DOHH2 (cell line): ENCODE results near the gene MACROD2.

ENCODE experiments used
- H3F3A ChIP-seq: fragments of 200-600 bp; sonication (generic), shearing (Covaris generic); 2 replicates; pipeline ENCODE4 v1.6.0; 2016; ENCODE audit warnings: antibody characterized with exemption, mild to moderate bottlenecking; ENCODE audit not compliant: control insufficient read depth, insufficient read depth
- H3K27ac ChIP-seq: fragments of 200-600 bp; sonication (generic); 2 replicates; pipeline ENCODE4 v1.5.1; 2014; ENCODE audit warnings: low read depth, mild to moderate bottlenecking, low read length, moderate library complexity
- H3K27me3 ChIP-seq: fragments of 200-600 bp; sonication (generic); 2 replicates; pipeline ENCODE4 v1.6.1; 2014; ENCODE audit warnings: mild to moderate bottlenecking, low read length, mixed read lengths; ENCODE audit not compliant: control insufficient read depth
- H3K36me3 ChIP-seq: fragments of 200-600 bp; sonication (generic); 2 replicates; pipeline ENCODE4 v1.6.1; 2014; ENCODE audit warnings: mild to moderate bottlenecking, low read length, moderate library complexity, mixed read lengths; ENCODE audit not compliant: control insufficient read depth
- H3K4me1 ChIP-seq: fragments of 200-600 bp; sonication (generic); 2 replicates; pipeline ENCODE4 v1.6.1; 2014; ENCODE audit warnings: mild to moderate bottlenecking, low read length, mixed read lengths; ENCODE audit not compliant: control insufficient read depth
- H3K4me2 ChIP-seq: fragments of 200-600 bp; sonication (generic); 2 replicates; pipeline ENCODE4 v1.6.0; 2014; ENCODE audit warnings: mild to moderate bottlenecking, low read length, moderate library complexity
- H3K4me3 ChIP-seq: fragments of 200-600 bp; sonication (generic); 2 replicates; pipeline ENCODE4 v1.5.1; 2014; ENCODE audit warnings: mild to moderate bottlenecking, low read length, mixed read lengths
- H3K79me2 ChIP-seq: fragments of 200-600 bp; sonication (generic); 2 replicates; pipeline ENCODE4 v1.6.1; 2014; ENCODE audit warnings: mild to moderate bottlenecking, low read length, mixed read lengths; ENCODE audit not compliant: control insufficient read depth
- H3K9me2 ChIP-seq: fragments of 200-600 bp; sonication (generic); replicated peaks from 2 replicates; pipeline ENCODE4 v1.6.1; 2014; ENCODE audit warnings: mild to moderate bottlenecking, low read length, mixed read lengths; ENCODE audit not compliant: control insufficient read depth
- H3K9me3 ChIP-seq: fragments of 200-600 bp; sonication (generic); 2 replicates; pipeline ENCODE4 v1.6.1; 2014; ENCODE audit warnings: antibody characterized with exemption, low read length, mixed read lengths; ENCODE audit not compliant: control insufficient read depth, insufficient read depth
- H4K20me1 ChIP-seq: fragments of 200-600 bp; sonication (generic); 2 replicates; pipeline ENCODE4 v1.6.0; 2014; ENCODE audit warnings: low read depth, mild to moderate bottlenecking, antibody characterized with exemption, low read length, moderate library complexity; ENCODE audit not compliant: control insufficient read depth, insufficient read depth
- CTCF ChIP-seq: fragments of 200-600 bp; sonication (generic); IDR thresholded peaks from one replicate; pipeline ENCODE4 v1.5.1; 2014; ENCODE audit warnings: antibody characterized with exemption, mild to moderate bottlenecking, low read depth, low read length; ENCODE audit not compliant: poor library complexity, severe bottlenecking
- EZH2phosphoT487 ChIP-seq: fragments of 200-600 bp; sonication (generic); IDR thresholded peaks from 2 replicates; pipeline ENCODE4 v1.6.1; 2017; ENCODE audit warnings: borderline replicate concordance, mild to moderate bottlenecking, antibody characterized with exemption, low read length, moderate library complexity, mixed read lengths

Gene MACROD2

GRCh38 chr20:14745830-14746229, 750.5 kb downstream of the MACROD2 start:
- Histone ChIP-seq H3K9me2 (no peaks in the 10 kb centered on the region), H3K4me2 (no peak overlapping the region), H3K27me3 (no peaks in the 10 kb centered on the region), H3K4me3 (no peak overlapping the region), H4K20me1 (no peaks in the 10 kb centered on the region), H3K36me3 (no peaks in the 10 kb centered on the region), H3K4me1 (no peaks in the 10 kb centered on the region), H3F3A (no peaks in the 10 kb centered on the region), H3K27ac (no peak overlapping the region), H3K79me2 (no peaks in the 10 kb centered on the region), H3K9me3 (no peaks in the 10 kb centered on the region)
- no peak for TF ChIP-seq EZH2phosphoT487
- TF ChIP-seq CTCF: no peak

- no peaks in the 10 kb centered on the region for H3K4me1 ChIP-seq
- H3K4me3 ChIP-seq: no peak overlapping the region
- H3K9me2 ChIP-seq: no peaks in the 10 kb centered on the region
- no peaks in the 10 kb centered on the region for H3K79me2 ChIP-seq
- no peaks in the 10 kb centered on the region for H3F3A ChIP-seq
- H3K27ac ChIP-seq: no peak overlapping the region
- no peaks in the 10 kb centered on the region for H4K20me1 ChIP-seq
- H3K4me2 ChIP-seq: no peak overlapping the region
- H3K9me3 ChIP-seq: no peaks in the 10 kb centered on the region
- H3K36me3 ChIP-seq: no peaks in the 10 kb centered on the region
- TF ChIP-seq EZH2phosphoT487: no peak
- TF ChIP-seq CTCF: no peak
- H3K27me3 ChIP-seq: no peaks in the 10 kb centered on the region
Observed at GRCh38 chr20:14751191-14751590, 755.9 kb downstream of the MACROD2 start.

- Histone ChIP-seq H3K9me2 (no peaks in the 10 kb centered on the region), H3K9me3 (no peaks in the 10 kb centered on the region)
- TF ChIP-seq EZH2phosphoT487: no peak
- TF ChIP-seq CTCF: no peak
Observed at GRCh38 chr20:14757728-14758127, 762.4 kb downstream of the MACROD2 start.

GRCh38 chr20:14758356-14758755, 763.0 kb downstream of the MACROD2 start:
- Histone ChIP-seq H3K4me1 (no peaks in the 10 kb centered on the region), H3K9me3 (no peaks in the 10 kb centered on the region), H3K79me2 (no peaks in the 10 kb centered on the region), H3F3A (no peaks in the 10 kb centered on the region), H3K27me3 (no peaks in the 10 kb centered on the region), H3K4me2 (no peak overlapping the region), H4K20me1 (no peaks in the 10 kb centered on the region), H3K36me3 (no peaks in the 10 kb centered on the region), H3K9me2 (no peaks in the 10 kb centered on the region), H3K27ac (no peak overlapping the region), H3K4me3 (no peak overlapping the region)
- TF ChIP-seq EZH2phosphoT487 (no peak), CTCF (no peak)

More at GRCh38 chr20:14757728-14758127, 762.4 kb downstream of the MACROD2 start:
- Histone ChIP-seq H3K4me3 (no peak overlapping the region), H3K36me3 (no peaks in the 10 kb centered on the region), H3K27me3 (no peaks in the 10 kb centered on the region), H4K20me1 (no peaks in the 10 kb centered on the region), H3K79me2 (no peaks in the 10 kb centered on the region), H3K4me2 (no peak overlapping the region), H3F3A (no peaks in the 10 kb centered on the region), H3K27ac (no peak overlapping the region), H3K4me1 (no peaks in the 10 kb centered on the region)
